Natural killer cell (primary cell): ENCODE results near the gene RELN. TPM values are rescaled to one million over a fixed set of nuclear protein-coding genes. Genes with fewer than 3 reads are reported as not detected.

Experiments used
- ATAC-seq, 3 donors: fragments of 150-1000 bp in 2 of 3; fragments of 200-7000 bp in 1 of 3; cut with Tn5 transposase; 1 replicate in 1 of 3; 2 replicates in 2 of 3; pipeline ENCODE4 v1.10.0; 2021; ENCODE audit warnings: mild to moderate bottlenecking in 2 of 3, moderate library complexity in 2 of 3
- DNase-seq, 2 donors: peaks; one replicate each; pipeline versions ENCODE4 v3.0.0 to v3.0.0-alpha.2; 2013 to 2021; ENCODE audit warnings: mixed read lengths in 1 of 2
- H3K27ac ChIP-seq: one replicate; pipeline ENCODE4 v1.5.1; 2013; ENCODE audit warnings: mild to moderate bottlenecking, low read length
- H3K27me3 ChIP-seq: one replicate; pipeline ENCODE4 v1.6.1; 2013; ENCODE audit warnings: low read length; ENCODE audit not compliant: control insufficient read depth, insufficient read depth
- H3K36me3 ChIP-seq: one replicate; pipeline ENCODE4 v1.6.1; 2013; ENCODE audit warnings: low read length; ENCODE audit not compliant: control insufficient read depth, insufficient read depth
- H3K4me1 ChIP-seq: one replicate; pipeline ENCODE4 v1.6.1; 2013; ENCODE audit warnings: low read length; ENCODE audit not compliant: control insufficient read depth, insufficient read depth
- H3K4me3 ChIP-seq: one replicate; pipeline ENCODE4 v1.5.1; 2013; ENCODE audit warnings: low read length
- H3K9me3 ChIP-seq: one replicate; pipeline ENCODE4 v1.6.1; 2013; ENCODE audit warnings: low read length; ENCODE audit not compliant: control insufficient read depth, insufficient read depth
- H3K27ac Mint-ChIP-seq, 2 donors: one replicate each; pipeline ENCODE4 v1.8.0; 2022; ENCODE audit warnings: mild to moderate bottlenecking in 2 of 2, mixed read lengths in 2 of 2, moderate library complexity in 1 of 2
- H3K27me3 Mint-ChIP-seq, 2 donors: one replicate each; pipeline ENCODE4 v1.8.0; 2022; ENCODE audit warnings: low read depth in 2 of 2, mixed read lengths in 2 of 2
- H3K36me3 Mint-ChIP-seq: one replicate; pipeline ENCODE4 v1.8.0; 2022; ENCODE audit warnings: mixed read lengths
- H3K4me1 Mint-ChIP-seq, 2 donors: one replicate each; pipeline ENCODE4 v1.8.0; 2022; ENCODE audit warnings: mixed read lengths in 2 of 2
- H3K4me3 Mint-ChIP-seq: one replicate; pipeline ENCODE4 v1.8.0; 2022; ENCODE audit warnings: mild to moderate bottlenecking, moderate library complexity, mixed read lengths
- H3K9me3 Mint-ChIP-seq, 2 donors: one replicate each; pipeline ENCODE4 v1.8.0; 2022; ENCODE audit warnings: mixed read lengths in 2 of 2
- WGBS: methylation state at CpG from one replicate; pipeline ENCODE4 v1.1.7; 2013; ENCODE audit warnings: missing lambda C conversion rate; ENCODE audit not compliant: insufficient coverage; 5-methylcytosine and 5-hydroxymethylcytosine counted together
- intact Hi-C: fragments of 100-400 bp; cut with micrococcal nuclease; formaldehyde crosslinking; loops from one replicate; pipeline ENCODE4 v1.14.2; 2022
- total RNA-seq, 4 donors: library from RNA; stranded (reverse); fragments of 120-200 nt in 1 of 4; gene quantifications; one replicate each; pipeline versions ENCODE4 v1.2.3 to v1.2.4, GENCODE V29; 2013 to 2022
- TF ChIP-seq, protein P1 (sequence below): fragments of 200-600 bp; IDR thresholded peaks from one replicate; pipeline ENCODE4 v1.8.0; 2022; ENCODE audit warnings: antibody characterized with exemption

Gene RELN
- total RNA-seq, 3 donors from 2014 or later (not counting 1 experiment from before 2014, with no cell fraction given): not detected

DNA sequence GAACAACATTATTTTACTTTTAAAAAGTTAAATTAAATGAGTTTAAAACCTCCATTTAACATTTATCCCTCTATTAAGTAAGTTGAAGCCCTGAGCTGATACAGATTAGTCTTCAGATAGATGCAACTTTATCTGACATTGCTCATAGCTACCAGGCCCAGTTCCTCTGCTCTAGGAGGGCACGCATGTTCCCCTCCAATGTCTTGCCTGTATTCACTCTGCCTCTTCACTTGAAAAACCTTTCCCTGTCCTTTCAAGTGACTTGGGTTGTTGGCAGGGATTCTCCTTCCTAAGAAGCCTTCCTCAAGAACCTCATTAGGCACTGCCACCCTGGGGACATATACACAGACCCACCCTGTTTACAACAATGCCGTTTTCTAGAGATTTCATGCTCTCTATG is 270.4 kb downstream of the RELN start:
- H3K36me3 ChIP-seq: no peaks in the 10 kb centered on the region

DNA sequence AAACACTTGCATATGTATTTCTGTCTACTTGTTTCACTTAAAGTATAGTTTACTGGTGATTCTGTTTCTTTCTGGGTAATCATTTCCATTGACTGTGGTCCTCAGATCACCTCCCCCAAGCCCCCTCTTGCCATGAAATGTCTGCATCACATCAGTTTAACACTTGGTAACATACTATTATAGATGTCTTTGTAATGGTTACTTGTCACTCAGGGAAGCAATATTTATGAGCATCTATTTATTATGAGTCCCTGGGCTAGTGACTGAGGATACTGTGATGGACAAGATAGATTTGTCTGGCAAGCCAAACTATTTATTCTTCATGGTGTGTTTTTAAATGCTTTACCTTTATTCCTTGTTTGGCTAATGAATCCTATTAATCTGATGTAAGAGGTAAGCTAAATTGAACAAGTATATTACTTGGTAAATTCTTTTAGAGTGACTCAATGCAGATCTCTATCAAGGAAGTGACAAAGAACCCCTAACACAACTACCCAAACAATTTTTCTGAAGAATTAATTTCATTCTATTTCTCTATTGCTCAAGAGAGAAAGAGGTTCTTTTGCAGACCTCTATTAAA is 270.9 kb downstream of the RELN start:
- no peak for DNase-seq
- TF ChIP-seq, protein P1, sequence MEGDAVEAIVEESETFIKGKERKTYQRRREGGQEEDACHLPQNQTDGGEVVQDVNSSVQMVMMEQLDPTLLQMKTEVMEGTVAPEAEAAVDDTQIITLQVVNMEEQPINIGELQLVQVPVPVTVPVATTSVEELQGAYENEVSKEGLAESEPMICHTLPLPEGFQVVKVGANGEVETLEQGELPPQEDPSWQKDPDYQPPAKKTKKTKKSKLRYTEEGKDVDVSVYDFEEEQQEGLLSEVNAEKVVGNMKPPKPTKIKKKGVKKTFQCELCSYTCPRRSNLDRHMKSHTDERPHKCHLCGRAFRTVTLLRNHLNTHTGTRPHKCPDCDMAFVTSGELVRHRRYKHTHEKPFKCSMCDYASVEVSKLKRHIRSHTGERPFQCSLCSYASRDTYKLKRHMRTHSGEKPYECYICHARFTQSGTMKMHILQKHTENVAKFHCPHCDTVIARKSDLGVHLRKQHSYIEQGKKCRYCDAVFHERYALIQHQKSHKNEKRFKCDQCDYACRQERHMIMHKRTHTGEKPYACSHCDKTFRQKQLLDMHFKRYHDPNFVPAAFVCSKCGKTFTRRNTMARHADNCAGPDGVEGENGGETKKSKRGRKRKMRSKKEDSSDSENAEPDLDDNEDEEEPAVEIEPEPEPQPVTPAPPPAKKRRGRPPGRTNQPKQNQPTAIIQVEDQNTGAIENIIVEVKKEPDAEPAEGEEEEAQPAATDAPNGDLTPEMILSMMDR: no peak
- no peaks in the 10 kb centered on the region for H3K27me3 Mint-ChIP-seq
- H3K4me1 Mint-ChIP-seq: no peaks in the 10 kb centered on the region
- Histone ChIP-seq H3K4me1 (no peaks in the 10 kb centered on the region), H3K27ac (no peak overlapping the region), H3K36me3 (no peaks in the 10 kb centered on the region), H3K9me3 (no peaks in the 10 kb centered on the region), H3K27me3 (no peaks in the 10 kb centered on the region), H3K4me3 (no peak overlapping the region)
- no peak overlapping the region for H3K27ac Mint-ChIP-seq
- no peak for ATAC-seq
- H3K4me3 Mint-ChIP-seq: no peak overlapping the region
- no peaks in the 10 kb centered on the region for H3K36me3 Mint-ChIP-seq
- intact Hi-C loops: no loop called here
- H3K9me3 Mint-ChIP-seq: peaks cover 0 to 2% of the 10 kb centered on the region in 2 donors

More for the DNA sequence above, 270.4 kb downstream of the RELN start:
- H3K27me3 ChIP-seq: no peaks in the 10 kb centered on the region
- WGBS: 88% methylated on average over 2 of the region's 2 CpGs
- no peaks in the 10 kb centered on the region for H3K4me1 ChIP-seq
- H3K9me3 Mint-ChIP-seq: peaks cover 0 to 2% of the 10 kb centered on the region in 2 donors
- intact Hi-C loops: no loop called here
- no peaks in the 10 kb centered on the region for H3K9me3 ChIP-seq
- no peaks in the 10 kb centered on the region for H3K4me1 Mint-ChIP-seq
- TF ChIP-seq, protein P1: no peak
- H3K36me3 Mint-ChIP-seq: no peaks in the 10 kb centered on the region
- ATAC-seq (no peak), DNase-seq (no peak)
- no peaks in the 10 kb centered on the region for H3K27me3 Mint-ChIP-seq
- no peak overlapping the region for H3K4me3 ChIP-seq
- no peak overlapping the region for H3K27ac Mint-ChIP-seq
- no peak overlapping the region for H3K4me3 Mint-ChIP-seq
- no peak overlapping the region for H3K27ac ChIP-seq

GRCh38 chr7:103717574-103717973 is 271.9 kb downstream of the RELN start:
- Histone ChIP-seq H3K9me3 (no peaks in the 10 kb centered on the region), H3K4me3 (no peak overlapping the region), H3K27ac (no peak overlapping the region), H3K27me3 (no peaks in the 10 kb centered on the region), H3K4me1 (no peaks in the 10 kb centered on the region), H3K36me3 (no peaks in the 10 kb centered on the region)
- Mint-ChIP-seq H3K27ac (no peak overlapping the region), H3K9me3 (peaks cover 0 to 2% of the 10 kb centered on the region in 2 donors), H3K36me3 (no peaks in the 10 kb centered on the region), H3K27me3 (no peaks in the 10 kb centered on the region), H3K4me3 (no peak overlapping the region), H3K4me1 (no peaks in the 10 kb centered on the region)
- no peak for ATAC-seq
- TF ChIP-seq, protein P1: no peak
- intact Hi-C loops: no loop called here
- WGBS: no CpG with 5 or more reads among the region's 3 CpGs
- no peak for DNase-seq
